ENCODE data around the gene RRP8. TPM values are rescaled to one million over a fixed set of nuclear protein-coding genes. Genes with fewer than 3 reads are reported as not detected.

The RRP8 gene
- total and polyA plus RNA-seq, 9 of the 15 experiments (the other 6 are each of a cell fraction or from before 2014, with no cell fraction given), result 5.7 to 47.3 (median 32.6) TPM

GRCh38 chr11:6625156-6625831, 21.9 kb upstream of the RRP8 start (continued):
- TF ChIP-seq, protein P1, sequence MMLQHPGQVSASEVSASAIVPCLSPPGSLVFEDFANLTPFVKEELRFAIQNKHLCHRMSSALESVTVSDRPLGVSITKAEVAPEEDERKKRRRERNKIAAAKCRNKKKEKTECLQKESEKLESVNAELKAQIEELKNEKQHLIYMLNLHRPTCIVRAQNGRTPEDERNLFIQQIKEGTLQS (IDR thresholded peaks at IDR 0.05), result no peak
- TF ChIP-seq, protein P1 (CRISPR knock-in tag; conservative IDR thresholded peaks at IDR 0.05), result no peak

DNA sequence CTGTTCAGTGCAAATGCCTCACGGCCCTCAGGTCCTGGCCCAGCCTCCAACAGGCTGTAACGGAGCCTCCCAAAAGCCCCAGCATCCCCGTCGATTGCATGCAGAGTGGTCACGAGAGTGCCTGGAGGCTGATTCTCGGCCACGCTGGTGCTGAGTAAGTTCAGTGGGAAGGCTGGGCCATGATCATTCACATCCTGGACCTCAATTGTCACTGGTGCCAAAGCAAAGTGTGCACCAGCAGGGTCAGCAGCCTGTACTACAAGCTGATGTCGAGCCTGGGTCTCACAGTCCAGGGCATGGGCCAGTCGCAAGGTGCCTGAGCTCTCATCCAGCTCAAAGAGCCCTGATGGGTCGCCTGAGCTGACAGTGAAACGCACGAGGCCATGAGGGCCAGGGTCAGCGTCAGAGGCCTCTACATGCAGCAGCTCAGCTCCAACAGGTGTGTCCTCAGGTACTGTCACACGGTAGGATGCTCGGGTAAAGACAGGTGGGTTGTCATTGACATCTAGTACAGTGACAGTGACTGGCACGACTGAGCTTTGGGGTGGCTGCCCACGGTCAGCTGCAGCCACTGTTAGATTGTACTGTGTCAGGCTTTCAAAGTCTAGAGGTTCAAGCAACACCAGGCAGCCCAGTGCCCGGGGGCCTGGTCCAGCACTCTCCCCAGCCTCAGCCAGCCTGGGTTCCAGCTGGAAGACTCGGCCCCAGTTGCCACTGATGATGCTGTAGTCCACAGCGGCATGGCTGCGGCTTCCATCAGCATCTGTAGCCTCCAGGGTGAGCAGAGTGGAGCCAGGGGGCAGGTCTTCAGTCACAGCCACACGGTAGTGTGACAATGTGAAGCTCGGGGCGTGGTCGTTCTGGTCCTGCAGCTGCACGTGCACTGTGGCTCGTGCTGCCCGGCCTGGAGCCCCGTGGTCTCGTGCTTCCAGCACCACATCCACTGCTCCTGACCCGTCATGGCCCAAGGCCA, 20.3 kb upstream of the RRP8 start:
- intact Hi-C loops (cut with micrococcal nuclease), result no loop called here
- TF ChIP-seq, protein P2, sequence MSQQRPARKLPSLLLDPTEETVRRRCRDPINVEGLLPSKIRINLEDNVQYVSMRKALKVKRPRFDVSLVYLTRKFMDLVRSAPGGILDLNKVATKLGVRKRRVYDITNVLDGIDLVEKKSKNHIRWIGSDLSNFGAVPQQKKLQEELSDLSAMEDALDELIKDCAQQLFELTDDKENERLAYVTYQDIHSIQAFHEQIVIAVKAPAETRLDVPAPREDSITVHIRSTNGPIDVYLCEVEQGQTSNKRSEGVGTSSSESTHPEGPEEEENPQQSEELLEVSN (IDR thresholded peaks at IDR 0.05; ENCODE audit: borderline replicate concordance in 1 of 2, extremely low read depth in 1 of 2, insufficient read depth in 1 of 2, insufficient read length in 1 of 2, low read depth in 1 of 2, low read length in 1 of 2, poor library complexity in 1 of 2, severe bottlenecking in 1 of 2), result peak in 1 of 2 experiments; percentile 28
- TF ChIP-seq BHLHE40 (IDR thresholded peaks at IDR 0.05; ENCODE audit: low read length) (peak; percentile 90), CREB3L1 (IDR thresholded peaks at IDR 0.05; ENCODE audit: borderline replicate concordance, low read depth) (no peak)
- CTCF ChIA-PET (ENCODE audit: low intra/inter-chr PET ratio), result no interaction called here

More for the DNA sequence above, 20.3 kb upstream of the RRP8 start:
- H3K79me2 ChIP-seq (ENCODE audit: control insufficient read depth, insufficient read depth, low read length), result peaks cover 6% of the 10 kb centered on the region
- no peak overlapping the region for H3K4me2 ChIP-seq (ENCODE audit: insufficient read depth, low read length)
- H3K27ac ChIP-seq (ENCODE audit: extremely low read depth, low read depth, low read length), result no peak overlapping the region
- H3K9me3 ChIP-seq (replicated peaks; ENCODE audit: control insufficient read depth, insufficient read depth, low read depth, low read length), result no peaks in the 10 kb centered on the region
- FAIRE-seq, result no peak
- peaks cover 5 to 36% of the 10 kb centered on the region in 2 experiments; a peak in 4 of 5 replicates for H3K4me1 ChIP-seq (replicated peaks in 1 of 2; ENCODE audit: control insufficient read depth in 2 of 2, insufficient read depth in 2 of 2, low read length in 2 of 2)
- in situ Hi-C loops (cut with MboI), result loop anchor here (5.0 kb wide), 1 partner anchor 59 kb away; the partner anchor contains the start of gene MRPL17
- DNase-seq (ENCODE audit: extremely low read depth in 1 of 4, low spot score in 3 of 4), result peak in 1 of 4 experiments; percentile 23
- H3K9me1 ChIP-seq (ENCODE audit: control insufficient read depth, insufficient read depth, low read length), result no peaks in the 10 kb centered on the region
- H3K27me3 ChIP-seq (ENCODE audit: control insufficient read depth in 2 of 2, insufficient read depth in 2 of 2, low read length in 2 of 2), result peaks cover 3 to 37% of the 10 kb centered on the region in 2 experiments; a peak in 4 of 5 replicates
- H3K4me3 ChIP-seq, result no peak overlapping the region
- H2AFZ ChIP-seq (ENCODE audit: low read depth, low read length), result peak overlapping the region; percentile 29; the same call in 1 of the 2 replicates
- H3K9ac ChIP-seq (ENCODE audit: insufficient read depth in 1 of 2, low read depth in 2 of 2, low read length in 2 of 2), result 0 out of 4 replicates have a peak overlapping the region, but pooled peaks of 1 of the 2 experiments have one; percentile 53
- ATAC-seq, result no peak
- H3K36me3 ChIP-seq (ENCODE audit: control insufficient read depth, insufficient read depth, low read length), result no peaks in the 10 kb centered on the region
- BruUV-seq (replicated peaks), result no TSS peak
- no peaks in the 10 kb centered on the region for H4K20me1 ChIP-seq (replicated peaks; ENCODE audit: control insufficient read depth, insufficient read depth, low read length)
- POLR2A ChIA-PET, result interaction anchor here (0.6 to 1.1 kb wide), 4 partner anchors 19 to 544 kb away, joined by 3 to 4 read pairs (median 3); no protein-coding TSS in a partner anchor
- WGBS (ENCODE audit: insufficient coverage, low coverage, missing lambda C conversion rate), result 22% methylated on average over 30 of the region's 31 CpGs

Data from K562 (cell line).